ENCODE measurements around the gene MTG1. TPM values are rescaled to one million over a fixed set of nuclear protein-coding genes. Genes with fewer than 3 reads are reported as not detected.
"Not testable (repeated sequence)": the region's sequence is repeated elsewhere in the genome, so short reads cannot be mapped to it uniquely, and the experiment has no call there.

Gene MTG1
- total and polyA plus RNA-seq, 8 donors, result 17.2 to 62.9 (median 23.1) TPM

- Histone ChIP-seq H3K9me3 (no peaks in the 10 kb centered on the region), H3K4me1 (no peaks in the 10 kb centered on the region), H3K27ac (no peak overlapping the region), H3K4me3 (no peak overlapping the region), H3K36me3 (no peaks in the 10 kb centered on the region), H3K27me3 (no peaks in the 10 kb centered on the region)
- ATAC-seq (no peak), FAIRE-seq (no peak), DNase-seq (peak in 1 of 6 donors; percentile 43)
- WGBS, 2 donors, result 88 to 93% methylated on average over 7 of the region's 7 CpGs
- no peak for TF ChIP-seq CTCF (IDR thresholded peaks at IDR 0.05)
- intact Hi-C loops (cut with DNase I), result no loop called here
Observed at GRCh38 chr10:133466683-133467275, 72.8 kb downstream of the MTG1 start.

- DNase-seq (no peak), ATAC-seq (no peak), FAIRE-seq (no peak)
- intact Hi-C loops (cut with DNase I), result no loop called here
- TF ChIP-seq CTCF (IDR thresholded peaks at IDR 0.05), result no peak
- no peak overlapping the region for H3K4me3 ChIP-seq
- no peaks in the 10 kb centered on the region for H3K36me3 ChIP-seq
- H3K4me1 ChIP-seq, result no peaks in the 10 kb centered on the region
- H3K27ac ChIP-seq, result no peak overlapping the region
- no peaks in the 10 kb centered on the region for H3K9me3 ChIP-seq
- no peaks in the 10 kb centered on the region for H3K27me3 ChIP-seq
- 91 to 93% methylated on average over 17 of the region's 17 CpGs for WGBS, 2 donors
Observed at GRCh38 chr10:133467286-133467911, 73.4 kb downstream of the MTG1 start.

- H3K4me1 ChIP-seq; DNase-seq; H3K27me3 ChIP-seq; intact Hi-C loops (cut with DNase I); H3K4me3 ChIP-seq; H3K9me3 ChIP-seq; FAIRE-seq; H3K36me3 ChIP-seq; H3K27ac ChIP-seq; ATAC-seq: not testable (repeated sequence)
- WGBS, 2 donors, result 84 to 88% methylated on average over 3 of the region's 3 CpGs
Observed at GRCh38 chr10:133469205-133469604, 75.2 kb downstream of the MTG1 start.

- H3K36me3 ChIP-seq, result no peaks in the 10 kb centered on the region
- WGBS, 2 donors, result 81 to 82% methylated on average over 7 of the region's 7 CpGs
- TF ChIP-seq CTCF (IDR thresholded peaks at IDR 0.05), result no peak
- no peak overlapping the region for H3K4me3 ChIP-seq
- H3K27ac ChIP-seq, result no peak overlapping the region
- intact Hi-C loops (cut with DNase I), result no loop called here
- FAIRE-seq (no peak), ATAC-seq (no peak), DNase-seq (no peak)
- no peaks in the 10 kb centered on the region for H3K27me3 ChIP-seq
- H3K4me1 ChIP-seq, result no peaks in the 10 kb centered on the region
- no peaks in the 10 kb centered on the region for H3K9me3 ChIP-seq
Observed at GRCh38 chr10:133471300-133472109, 77.5 kb downstream of the MTG1 start.

Small RNA genes lying within 50 kb of the gene (microRNA-seq; reads per million reads assigned to microRNA genes)
- gene MIR3944, result 0.39 to 2.1 reads per million in 2 donors

Other genes starting within 250 kb of the MTG1 start
- under 1 TPM; 0.14 to 0.89 (median 0.61) TPM for gene KNDC1, start 233.9 kb upstream of the MTG1 start, total RNA-seq
- gene KNDC1, start 233.9 kb upstream of the MTG1 start, polyA plus RNA-seq, result 1 to 10 TPM; 1.8 to 3.1 TPM
- gene UTF1, start 163.9 kb upstream of the MTG1 start, total RNA-seq, result not detected
- gene UTF1, start 163.9 kb upstream of the MTG1 start, polyA plus RNA-seq, result not detected
- under 1 TPM; 0.09 to 0.62 (median 0.34) TPM for gene VENTX, start 156.3 kb upstream of the MTG1 start, total RNA-seq
- 1 to 10 TPM in 1 of 2 donors, under 1 TPM in 1; 0.66 to 1.3 TPM for gene VENTX, start 156.3 kb upstream of the MTG1 start, polyA plus RNA-seq
- 1 to 10 TPM; 2.0 to 9.8 (median 5.0) TPM for gene ADAM8, start 117.3 kb upstream of the MTG1 start, total RNA-seq
- gene ADAM8, start 117.3 kb upstream of the MTG1 start, polyA plus RNA-seq, result 1 to 10 TPM; 7.2 to 8.5 TPM
- 10 to 100 TPM; 23.5 to 33.3 (median 28.9) TPM for gene TUBGCP2, start 85.3 kb upstream of the MTG1 start, total RNA-seq
- gene TUBGCP2, start 85.3 kb upstream of the MTG1 start, polyA plus RNA-seq, result 100 to 1,000 TPM in 1 of 2 donors, 10 to 100 TPM in 1; 97.5 to 161 TPM
- 10 to 100 TPM; 13.3 to 18.7 (median 16.3) TPM for gene ZNF511, start 85.2 kb upstream of the MTG1 start, total RNA-seq
- 10 to 100 TPM; 28.1 to 40.3 TPM for gene ZNF511, start 85.2 kb upstream of the MTG1 start, polyA plus RNA-seq
- gene CALY, start 57.3 kb upstream of the MTG1 start, total RNA-seq, result 1 to 10 TPM in 4 of 6 donors, under 1 TPM in 2; 0.75 to 7.0 (median 2.3) TPM
- gene CALY, start 57.3 kb upstream of the MTG1 start, polyA plus RNA-seq, result 10 to 100 TPM in 1 of 2 donors, 1 to 10 TPM in 1; 3.7 to 17.8 TPM
- not detected for gene PRAP1, start 46.8 kb upstream of the MTG1 start, total RNA-seq
- not detected for gene PRAP1, start 46.8 kb upstream of the MTG1 start, polyA plus RNA-seq
- gene FUOM, start 36.1 kb upstream of the MTG1 start, total RNA-seq, result 10 to 100 TPM in 2 of 6 donors, 1 to 10 TPM in 4; 6.3 to 19.2 (median 6.7) TPM
- 10 to 100 TPM; 18.0 to 18.6 TPM for gene FUOM, start 36.1 kb upstream of the MTG1 start, polyA plus RNA-seq
- gene ECHS1, start 20.8 kb upstream of the MTG1 start, total RNA-seq, result 10 to 100 TPM; 32.4 to 47.2 (median 36.1) TPM
- 10 to 100 TPM; 43.0 to 69.2 TPM for gene ECHS1, start 20.8 kb upstream of the MTG1 start, polyA plus RNA-seq
- 1 to 10 TPM; 2.8 to 4.9 (median 3.4) TPM for gene PAOX, start 14.9 kb upstream of the MTG1 start, total RNA-seq
- gene PAOX, start 14.9 kb upstream of the MTG1 start, polyA plus RNA-seq, result 1 to 10 TPM; 6.4 to 9.9 TPM
- gene SPRN, start 30.5 kb downstream of the MTG1 start, total RNA-seq, result under 1 TPM in 3 of 6 donors, not detected in 3; 0.03 to 0.09 (median 0.06) TPM
- under 1 TPM; 0.82 to 0.87 TPM for gene SPRN, start 30.5 kb downstream of the MTG1 start, polyA plus RNA-seq
- gene SCART1, start 59.8 kb downstream of the MTG1 start, total RNA-seq, result 1 to 10 TPM in 5 of 6 donors, under 1 TPM in 1; 0.95 to 3.9 (median 2.6) TPM
- gene SCART1, start 59.8 kb downstream of the MTG1 start, polyA plus RNA-seq, result 1 to 10 TPM; 1.2 to 3.9 TPM
- 10 to 100 TPM in 1 of 6 donors, 1 to 10 TPM in 5; 4.6 to 10.1 (median 7.0) TPM for gene CYP2E1, start 133.2 kb downstream of the MTG1 start, total RNA-seq
- 1 to 10 TPM; 7.5 to 9.9 TPM for gene CYP2E1, start 133.2 kb downstream of the MTG1 start, polyA plus RNA-seq
- 1 to 10 TPM in 2 of 6 donors, under 1 TPM in 4; 0.69 to 1.7 (median 0.98) TPM for gene SYCE1, start 171.4 kb downstream of the MTG1 start, total RNA-seq
- gene SYCE1, start 171.4 kb downstream of the MTG1 start, polyA plus RNA-seq, result 1 to 10 TPM; 5.3 to 8.3 TPM
- gene FRG2B, start 232.6 kb downstream of the MTG1 start, total RNA-seq, result not detected
- not detected for gene FRG2B, start 232.6 kb downstream of the MTG1 start, polyA plus RNA-seq

All from pancreas (tissue), 10 donors.